ENCODE data around the gene ISM1.

ISM1 gene

GRCh38 chr20:13320702-13321101 is 99.6 kb downstream of the ISM1 start:
- no peak for DNase-seq

- no peak for DNase-seq
These were observed 100.3 kb downstream of the ISM1 start for GRCh38 chr20:13321416-13321815.

GRCh38 chr20:13322198-13322597 is 101.1 kb downstream of the ISM1 start:
- DNase-seq = no peak

GRCh38 chr20:13322621-13323020 is 101.5 kb downstream of the ISM1 start:
- DNase-seq = no peak

GRCh38 chr20:13325033-13325432 is 104.0 kb downstream of the ISM1 start:
- DNase-seq = no peak

- no peak for DNase-seq
These were observed 104.8 kb downstream of the ISM1 start for GRCh38 chr20:13325796-13326340.

GRCh38 chr20:13331536-13331935 is 110.5 kb downstream of the ISM1 start:
- no peak for DNase-seq

GRCh38 chr20:13333036-13333435 is 112.0 kb downstream of the ISM1 start:
- DNase-seq = no peak

- DNase-seq = no peak
These were observed 112.7 kb downstream of the ISM1 start for GRCh38 chr20:13333793-13334192.

GRCh38 chr20:13336308-13337089 is 115.4 kb downstream of the ISM1 start:
- DNase-seq = no peak

GRCh38 chr20:13337090-13337784 is 116.2 kb downstream of the ISM1 start:
- no peak for DNase-seq

- no peak for DNase-seq
These were observed 117.1 kb downstream of the ISM1 start for GRCh38 chr20:13338097-13338661.

- no peak for DNase-seq
These were observed 117.9 kb downstream of the ISM1 start for GRCh38 chr20:13338999-13339411.

GRCh38 chr20:13340088-13340487 is 119.0 kb downstream of the ISM1 start:
- no peak for DNase-seq

GRCh38 chr20:13341737-13342393 is 120.8 kb downstream of the ISM1 start:
- DNase-seq = no peak

GRCh38 chr20:13342469-13343242 is 121.6 kb downstream of the ISM1 start:
- no peak for DNase-seq

- no peak for DNase-seq
These were observed 123.6 kb downstream of the ISM1 start for GRCh38 chr20:13344671-13345070.

GRCh38 chr20:13348311-13349234 is 127.5 kb downstream of the ISM1 start:
- DNase-seq = no peak

- DNase-seq = no peak
These were observed 128.1 kb downstream of the ISM1 start for GRCh38 chr20:13349235-13349604.
